ENCODE results near the gene DTHD1. TPM values are rescaled to one million over a fixed set of nuclear protein-coding genes. Genes with fewer than 3 reads are reported as not detected.
A peak's percentile ranks its signal among the peaks of the same experiment; 100 is the strongest.

Gene DTHD1
- total and polyA plus RNA-seq, 10 of the 15 experiments (the other 5 are each of a cell fraction or from before 2014, with no cell fraction given): 0.05 to 2.8 (median 1.4) TPM

DNA sequence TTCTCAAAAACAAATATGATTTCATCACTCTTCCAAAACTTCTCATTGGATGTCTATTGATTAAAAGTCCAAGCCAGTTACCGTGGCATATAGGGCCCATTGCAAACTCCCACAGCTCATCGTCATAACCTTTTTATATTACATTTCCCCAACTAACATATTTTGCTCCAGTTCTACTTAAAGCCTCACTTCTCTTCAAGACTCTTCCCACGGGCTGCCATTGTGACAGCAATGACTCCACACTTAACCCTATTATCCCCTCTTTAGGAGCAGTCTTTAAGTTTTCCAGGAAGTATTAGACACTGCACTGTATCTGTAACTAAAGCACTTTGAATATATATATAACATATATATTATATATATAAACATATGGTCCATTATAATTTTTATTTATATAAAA is 44.5 kb downstream of the DTHD1 start:
- ChIA-PET CTCF (interaction anchor here (0.7 to 1.8 kb wide), 12 partner anchors 8 to 188 kb away, joined by 3 to 11 read pairs (median 4); partner anchors contain the start of gene ARAP2), SMC1A (ENCODE audit: uncharacterized antibody, unreplicated experiment) (interaction anchor here (0.5 to 3.4 kb wide), 24 partner anchors 10 to 1074 kb away, joined by 3 to 32 read pairs (median 4); partner anchors contain the start of gene ARAP2), POLR2A (interaction anchor here (0.6 to 2.2 kb wide), 5 partner anchors 8 to 73 kb away, joined by 3 to 8 read pairs (median 3); no protein-coding TSS in a partner anchor), RAD21 (ENCODE audit: unreplicated experiment) (interaction anchor here (0.6 to 2.3 kb wide), 8 partner anchors 23 to 226 kb away, joined by 3 to 24 read pairs (median 4); partner anchors contain the start of gene ARAP2)
- H3K9me3 ChIP-seq (replicated peaks; ENCODE audit: control insufficient read depth, insufficient read depth, low read length): no peaks in the 10 kb centered on the region; the same call in 2 of the 3 replicates
- intact Hi-C loops (cut with micrococcal nuclease; ENCODE audit: unreplicated experiment) (loop anchor here (1.0 kb wide), 2 partner anchors 40 to 82 kb away; partner anchors contain the start of gene ARAP2), in situ Hi-C loops (cut with MboI) (no loop called here)
- no TSS peak for BruUV-seq (replicated peaks)
- H3K36me3 ChIP-seq (ENCODE audit: control insufficient read depth in 2 of 2, insufficient read depth in 2 of 2, low read length in 1 of 2): no peaks in the 10 kb centered on the region
- H3K79me2 ChIP-seq (ENCODE audit: control insufficient read depth, insufficient read depth, low read length): no peaks in the 10 kb centered on the region
- peak overlapping the region; percentile 62 for H3K4me2 ChIP-seq (ENCODE audit: control insufficient read depth, insufficient read depth)
- ATAC-seq: peak; percentile 29
- peak overlapping the region; percentile 70 for H2AFZ ChIP-seq (ENCODE audit: control insufficient read depth, low read depth, low read length)
- peak overlapping the region; percentile 93 for H3K27ac ChIP-seq (ENCODE audit: control insufficient read depth, insufficient read depth)
- H3K9ac ChIP-seq (ENCODE audit: control insufficient read depth, insufficient read depth, low read length): peak overlapping the region; percentile 42
- H4K20me1 ChIP-seq (ENCODE audit: control insufficient read depth, insufficient read depth): no peaks in the 10 kb centered on the region
- no peaks in the 10 kb centered on the region for H3K27me3 ChIP-seq (replicated peaks in 1 of 2; ENCODE audit: control insufficient read depth in 2 of 2, insufficient read depth in 2 of 2, low read length in 1 of 2)
- no peak overlapping the region for H3K4me3 ChIP-seq
- TF ChIP-seq ATF7 (IDR thresholded peaks at IDR 0.05; ENCODE audit: low read depth): no peak
- TF ChIP-seq EP300 (IDR thresholded peaks at IDR 0.05; ENCODE audit: borderline replicate concordance in 1 of 2, control insufficient read depth in 1 of 2, low read depth in 2 of 2, low read length in 2 of 2): 0 out of 4 replicates have a peak, but pooled peaks of 1 of the 2 experiments have one; percentile 3
- 0 out of 2 replicates have a peak, but pooled peaks have one; percentile 0 for TF ChIP-seq RUNX3 (IDR thresholded peaks at IDR 0.05; ENCODE audit: low read length)
- H3K4me1 ChIP-seq (ENCODE audit: control insufficient read depth, insufficient read depth, low read length): peaks cover 54% of the 10 kb centered on the region
- DNase-seq (ENCODE audit: low read depth, low spot score): no peak
- FAIRE-seq: no peak
- 2% methylated on average over 3 of the region's 3 CpGs for WGBS (ENCODE audit: insufficient coverage, insufficient replicate concordance, low lambda C conversion rate, missing lambda C conversion rate)

DNA sequence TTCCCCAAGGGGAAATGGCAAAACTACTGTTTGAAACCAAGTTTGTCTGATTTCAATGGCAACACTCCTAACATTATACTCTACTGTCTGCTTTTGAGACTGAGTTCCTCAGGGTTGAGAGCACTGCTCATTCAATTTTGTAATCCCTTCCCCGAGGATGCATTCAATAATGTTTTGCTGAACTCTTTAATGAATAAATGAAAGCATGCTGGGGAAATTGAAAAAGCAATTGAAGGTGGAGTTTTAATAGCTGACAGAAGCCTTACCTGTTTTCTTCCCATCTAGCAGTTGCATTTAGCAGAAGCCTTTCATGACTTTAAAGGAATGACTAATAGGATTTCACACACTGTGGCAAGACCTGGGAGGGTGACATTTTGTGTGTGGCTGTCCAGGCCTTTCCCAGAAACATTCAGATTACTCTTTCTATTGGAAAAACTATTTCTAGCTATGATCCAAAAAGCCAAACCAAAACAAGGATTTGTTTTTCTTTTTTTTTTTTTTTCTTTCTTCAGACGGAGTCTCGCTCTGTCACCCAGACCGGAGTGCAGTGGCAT is 45.1 kb downstream of the DTHD1 start:
- CTCF ChIA-PET: interaction anchor here (1.8 kb wide), 1 partner anchor 82 kb away, joined by 6 read pairs; the partner anchor contains the start of gene ARAP2
- no peak for TF ChIP-seq IKZF2 (IDR thresholded peaks at IDR 0.05)
- no peak for TF ChIP-seq SREBF1 (IDR thresholded peaks at IDR 0.05; ENCODE audit: low read length)
- TF ChIP-seq HCFC1 (IDR thresholded peaks at IDR 0.05; ENCODE audit: low read length): no peak
- no peak for TF ChIP-seq CBX3 (IDR thresholded peaks at IDR 0.05; ENCODE audit: borderline replicate concordance, low read depth)
- peak; percentile 3 for TF ChIP-seq SIX5 (IDR thresholded peaks at IDR 0.05; ENCODE audit: low read depth, low read length, severe bottlenecking)
- TF ChIP-seq FOXM1 (IDR thresholded peaks at IDR 0.05; ENCODE audit: low read depth, low read length): no peak
- TF ChIP-seq ZBED1 (IDR thresholded peaks at IDR 0.05; ENCODE audit: borderline replicate concordance): no peak
- POLR2A ChIA-PET: interaction anchor here (2.2 kb wide), 1 partner anchor 41 kb away, joined by 8 read pairs; no protein-coding TSS in a partner anchor
- Histone ChIP-seq H3K27ac (ENCODE audit: control insufficient read depth, insufficient read depth) (peak overlapping the region; percentile 64), H3K36me3 (ENCODE audit: control insufficient read depth in 2 of 2, insufficient read depth in 2 of 2, low read length in 1 of 2) (no peaks in the 10 kb centered on the region), H3K9me3 (replicated peaks; ENCODE audit: control insufficient read depth, insufficient read depth, low read length) (no peaks in the 10 kb centered on the region; the same call in 2 of the 3 replicates), H3K79me2 (ENCODE audit: control insufficient read depth, insufficient read depth, low read length) (no peaks in the 10 kb centered on the region), H4K20me1 (ENCODE audit: control insufficient read depth, insufficient read depth) (no peaks in the 10 kb centered on the region), H2AFZ (ENCODE audit: control insufficient read depth, low read depth, low read length) (peak overlapping the region; percentile 67), H3K9ac (ENCODE audit: control insufficient read depth, insufficient read depth, low read length) (no peak overlapping the region), H3K27me3 (replicated peaks in 1 of 2; ENCODE audit: control insufficient read depth in 2 of 2, insufficient read depth in 2 of 2, low read length in 1 of 2) (no peaks in the 10 kb centered on the region), H3K4me1 (ENCODE audit: control insufficient read depth, insufficient read depth, low read length) (peaks cover 51% of the 10 kb centered on the region), H3K4me2 (ENCODE audit: control insufficient read depth, insufficient read depth) (no peak overlapping the region), H3K4me3 (no peak overlapping the region)
- SMC1A ChIA-PET (ENCODE audit: uncharacterized antibody, unreplicated experiment): interaction anchor here (0.7 to 3.4 kb wide), 9 partner anchors 12 to 96 kb away, joined by 3 to 32 read pairs (median 6); no protein-coding TSS in a partner anchor
- FAIRE-seq (no peak), DNase-seq (ENCODE audit: low read depth, low spot score) (no peak), ATAC-seq (no peak)
- intact Hi-C loops (cut with micrococcal nuclease; ENCODE audit: unreplicated experiment) (no loop called here), in situ Hi-C loops (cut with MboI) (no loop called here)
- WGBS (ENCODE audit: insufficient coverage, insufficient replicate concordance, low lambda C conversion rate, missing lambda C conversion rate): 94% methylated on average over 4 of the region's 4 CpGs
- RAD21 ChIA-PET (ENCODE audit: unreplicated experiment): interaction anchor here (1.2 to 2.3 kb wide), 4 partner anchors 9 to 84 kb away, joined by 3 to 21 read pairs (median 4); no protein-coding TSS in a partner anchor
- no TSS peak for BruUV-seq (replicated peaks)
